SIG-M5 treated with dmso at 0.1 percent for 504 hours (cell line): ENCODE measurements around the gene RASA1.

Experiments used
- DNase-seq: peaks from one replicate; lab custom pipeline; 2025; ENCODE audit not compliant: unreplicated experiment; lab: John Stamatoyannopoulos, UW

The RASA1 gene

DNA sequence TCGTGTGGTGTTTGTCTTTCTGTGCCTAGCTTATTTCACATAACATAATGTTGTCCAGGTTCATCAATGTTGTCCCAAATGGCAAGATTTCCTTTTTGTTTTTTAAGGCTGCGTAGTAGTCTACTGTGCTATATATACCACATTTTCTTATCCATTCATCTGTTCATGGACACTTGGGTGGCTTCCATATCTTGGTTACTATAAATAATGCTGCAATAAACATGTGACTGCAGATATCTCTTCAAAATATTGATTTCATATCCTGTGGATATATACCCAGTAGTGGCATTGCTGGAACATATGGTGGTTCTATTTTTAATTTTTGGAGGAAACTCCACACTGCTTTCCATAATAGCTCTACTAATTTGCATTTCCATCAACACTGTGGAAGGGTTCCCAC, 170.5 kb downstream of the RASA1 start:
- DNase-seq: no peak
